Kidney capillary endothelial cell (primary cell): Measurements from ENCODE around the gene DAD1.
A peak's percentile ranks its signal among the peaks of the same experiment; 100 is the strongest.
"Not testable (repeated sequence)": the region's sequence is repeated elsewhere in the genome, so short reads cannot be mapped to it uniquely, and the experiment has no call there.

ENCODE experiments used
- DNase-seq: peaks from one replicate; pipeline ENCODE4 v3.0.0-alpha.2; 2018; ENCODE audit warnings: low spot score

The DAD1 gene

GRCh38 chr14:22552001-22552826, 36.8 kb downstream of the DAD1 start:
- no peak for DNase-seq

GRCh38 chr14:22551605-22551997, 37.4 kb downstream of the DAD1 start:
- DNase-seq = no peak

GRCh38 chr14:22549981-22550673, 38.9 kb downstream of the DAD1 start:
- DNase-seq = peak; percentile 91

DNA sequence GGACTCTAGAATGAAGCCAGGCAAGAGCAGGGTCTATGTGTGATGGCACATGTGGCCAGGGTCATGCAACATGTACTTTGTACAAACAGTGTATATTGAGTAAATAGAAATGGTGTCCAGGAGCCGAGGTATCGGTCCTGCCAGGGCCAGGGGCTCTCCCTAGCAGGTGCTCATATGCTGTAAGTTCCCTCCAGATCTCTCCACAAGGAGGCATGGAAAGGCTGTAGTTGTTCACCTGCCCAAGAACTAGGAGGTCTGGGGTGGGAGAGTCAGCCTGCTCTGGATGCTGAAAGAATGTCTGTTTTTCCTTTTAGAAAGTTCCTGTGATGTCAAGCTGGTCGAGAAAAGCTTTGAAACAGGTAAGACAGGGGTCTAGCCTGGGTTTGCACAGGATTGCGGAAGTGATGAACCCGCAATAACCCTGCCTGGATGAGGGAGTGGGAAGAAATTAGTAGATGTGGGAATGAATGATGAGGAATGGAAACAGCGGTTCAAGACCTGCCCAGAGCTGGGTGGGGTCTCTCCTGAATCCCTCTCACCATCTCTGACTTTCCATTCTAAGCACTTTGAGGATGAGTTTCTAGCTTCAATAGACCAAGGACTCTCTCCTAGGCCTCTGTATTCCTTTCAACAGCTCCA, 39.6 kb downstream of the DAD1 start:
- no peak for DNase-seq

- no peak for DNase-seq
These were observed 40.9 kb downstream of the DAD1 start for GRCh38 chr14:22547948-22548750.

DNA sequence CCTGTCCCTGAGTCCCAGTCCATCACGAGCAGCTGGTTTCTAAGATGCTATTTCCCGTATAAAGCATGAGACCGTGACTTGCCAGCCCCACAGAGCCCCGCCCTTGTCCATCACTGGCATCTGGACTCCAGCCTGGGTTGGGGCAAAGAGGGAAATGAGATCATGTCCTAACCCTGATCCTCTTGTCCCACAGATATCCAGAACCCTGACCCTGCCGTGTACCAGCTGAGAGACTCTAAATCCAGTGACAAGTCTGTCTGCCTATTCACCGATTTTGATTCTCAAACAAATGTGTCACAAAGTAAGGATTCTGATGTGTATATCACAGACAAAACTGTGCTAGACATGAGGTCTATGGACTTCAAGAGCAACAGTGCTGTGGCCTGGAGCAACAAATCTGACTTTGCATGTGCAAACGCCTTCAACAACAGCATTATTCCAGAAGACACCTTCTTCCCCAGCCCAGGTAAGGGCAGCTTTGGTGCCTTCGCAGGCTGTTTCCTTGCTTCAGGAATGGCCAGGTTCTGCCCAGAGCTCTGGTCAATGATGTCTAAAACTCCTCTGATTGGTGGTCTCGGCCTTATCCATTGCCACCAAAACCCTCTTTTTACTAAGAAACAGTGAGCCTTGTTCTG, 41.6 kb downstream of the DAD1 start:
- peak; percentile 83 for DNase-seq

DNA sequence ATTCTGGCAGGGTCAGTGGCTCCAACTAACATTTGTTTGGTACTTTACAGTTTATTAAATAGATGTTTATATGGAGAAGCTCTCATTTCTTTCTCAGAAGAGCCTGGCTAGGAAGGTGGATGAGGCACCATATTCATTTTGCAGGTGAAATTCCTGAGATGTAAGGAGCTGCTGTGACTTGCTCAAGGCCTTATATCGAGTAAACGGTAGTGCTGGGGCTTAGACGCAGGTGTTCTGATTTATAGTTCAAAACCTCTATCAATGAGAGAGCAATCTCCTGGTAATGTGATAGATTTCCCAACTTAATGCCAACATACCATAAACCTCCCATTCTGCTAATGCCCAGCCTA, 42.3 kb downstream of the DAD1 start:
- no peak for DNase-seq

GRCh38 chr14:22545842-22546721, 42.9 kb downstream of the DAD1 start:
- DNase-seq = peak; percentile 93

GRCh38 chr14:22544881-22545420, 44.1 kb downstream of the DAD1 start:
- no peak for DNase-seq

GRCh38 chr14:22544406-22544805, 44.6 kb downstream of the DAD1 start:
- no peak for DNase-seq

DNA sequence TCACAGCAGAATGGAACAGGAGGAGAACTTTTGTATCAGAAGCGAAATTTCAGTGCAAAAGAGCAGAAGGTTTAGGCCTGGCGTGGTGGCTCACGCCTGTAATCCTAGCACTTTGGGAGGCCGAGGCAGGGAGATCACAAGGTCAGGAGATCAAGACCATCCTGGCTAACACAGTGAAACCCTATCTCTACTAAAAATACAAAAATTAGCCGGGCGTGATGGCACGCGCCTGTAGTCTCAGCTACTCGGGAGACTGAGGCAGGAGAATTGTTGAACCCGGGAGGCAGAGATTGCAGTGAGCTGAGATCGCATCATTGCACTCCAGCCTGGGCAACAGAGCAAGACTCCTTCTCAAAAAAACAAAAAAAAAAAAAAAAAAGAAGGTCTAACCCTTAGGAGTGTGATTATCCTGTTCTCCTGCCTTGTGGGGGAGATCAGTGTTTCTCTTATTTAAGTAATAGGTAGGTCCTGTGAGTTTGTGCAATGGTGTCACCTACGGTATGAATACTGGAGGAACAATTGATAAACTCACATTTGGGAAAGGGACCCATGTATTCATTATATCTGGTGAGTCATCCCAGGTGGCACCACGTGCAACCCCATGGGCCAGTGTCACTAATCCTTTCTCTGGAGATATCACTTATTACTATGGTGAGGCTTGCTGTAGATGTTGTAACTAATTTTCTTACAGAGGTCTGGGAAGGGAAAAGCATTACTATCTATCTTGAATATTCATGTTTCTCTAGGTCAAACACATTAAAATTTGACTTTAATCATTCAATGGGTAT, 45.3 kb downstream of the DAD1 start:
- not testable (repeated sequence) for DNase-seq

GRCh38 chr14:22542360-22542759, 46.7 kb downstream of the DAD1 start:
- DNase-seq = no peak

DNA sequence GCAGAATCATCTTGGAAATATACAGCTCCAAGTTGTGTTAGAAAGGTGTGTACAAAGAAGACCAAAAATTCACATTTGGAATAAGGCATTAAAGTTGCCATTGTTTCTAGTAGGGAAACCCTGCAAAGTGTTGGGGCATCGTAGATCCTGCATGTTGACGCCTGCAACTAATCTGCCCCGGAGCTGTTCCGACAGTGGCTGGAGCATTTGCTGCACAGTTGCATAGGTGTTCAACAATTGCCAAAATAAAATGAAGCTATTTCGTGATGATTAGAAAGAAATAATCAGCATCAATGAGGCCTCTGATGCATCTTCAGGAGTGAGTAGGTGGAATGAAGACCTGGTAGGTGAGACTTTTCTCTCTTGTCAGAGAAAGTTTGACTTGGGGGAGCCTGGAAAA, 47.3 kb downstream of the DAD1 start:
- DNase-seq = no peak

DNA sequence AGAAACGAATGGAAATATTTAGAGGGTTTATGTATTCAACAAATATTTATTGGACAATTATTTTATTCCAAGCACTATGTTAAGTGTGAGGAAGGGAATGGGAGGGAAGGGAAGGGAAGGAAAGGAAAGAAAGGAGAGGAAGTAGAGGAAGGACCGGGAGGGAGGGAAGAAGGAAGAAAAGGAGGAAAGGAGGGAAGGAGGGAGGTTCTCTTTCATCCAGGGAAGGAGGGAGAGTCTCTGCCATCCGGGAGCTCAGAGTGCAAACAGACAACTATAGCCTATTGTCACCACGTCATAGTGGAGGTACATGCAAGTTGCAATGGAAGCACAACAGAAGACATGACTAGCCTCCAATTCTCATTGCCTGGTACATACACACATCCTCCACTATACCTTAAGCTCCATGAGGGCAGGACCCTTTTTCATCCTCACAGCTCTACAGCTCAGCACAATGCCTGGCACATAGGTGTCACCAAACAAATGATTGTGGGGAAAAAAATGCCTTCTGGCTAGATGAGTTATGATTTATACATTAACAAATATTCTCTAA, 48.1 kb downstream of the DAD1 start:
- DNase-seq = no peak

DNA sequence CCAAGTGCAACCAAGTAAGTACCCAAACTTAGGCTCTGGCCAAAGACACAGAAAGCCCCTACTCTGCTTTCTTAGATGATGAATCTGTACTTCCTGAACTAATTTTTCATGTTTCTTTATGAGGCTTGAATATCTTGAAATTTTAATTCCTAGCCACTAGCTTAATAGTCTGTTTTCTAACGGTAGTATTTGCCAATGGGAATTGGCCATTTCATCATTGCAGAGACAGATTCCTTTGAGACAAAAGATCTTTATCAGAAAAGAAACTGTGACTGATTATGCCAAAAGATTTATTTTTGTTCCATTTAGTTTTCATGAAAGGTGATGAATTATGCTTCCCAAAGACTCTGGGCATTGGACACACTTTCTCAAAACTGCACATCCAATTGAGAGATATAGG, 48.7 kb downstream of the DAD1 start:
- DNase-seq = no peak

GRCh38 chr14:22539831-22540230, 49.2 kb downstream of the DAD1 start:
- DNase-seq = no peak

GRCh38 chr14:22538671-22539228, 50.3 kb downstream of the DAD1 start:
- no peak for DNase-seq

GRCh38 chr14:22537436-22538310, 51.4 kb downstream of the DAD1 start:
- DNase-seq = no peak
